A549 (cell line): ENCODE results near the gene TFF3. TPM values are rescaled to one million over a fixed set of nuclear protein-coding genes. Genes with fewer than 3 reads are reported as not detected.
A peak's percentile ranks its signal among the peaks of the same experiment; 100 is the strongest.

Experiments
- ATAC-seq, 2 experiments: fragments of 200-7000 bp in 1 of 2; fragments of >200 bp in 1 of 2; cut with Nextera tagmentation in 1 of 2; cut with Tn5 transposase in 1 of 2; 3 replicates each; pipeline versions ENCODE4 v1.8.0 to v1.9.1; 2018 to 2020; ENCODE audit warnings: mild to moderate bottlenecking in 1 of 2, moderate library complexity in 1 of 2
- CTCF ChIA-PET: fragments of 300-600 bp; sonication (Branson Sonifier 250); formaldehyde crosslinking; extraction: SDS; loops from one replicate; lab custom pipeline; 2021; ENCODE audit warnings: antibody characterized with exemption, inconsistent platforms; lab: Yijun Ruan, JAX
- POLR2A ChIA-PET: fragments of 350-600 bp; formaldehyde crosslinking; extraction: SDS; loops from one replicate; lab custom pipeline; 2021; ENCODE audit warnings: antibody characterized with exemption, inconsistent platforms; lab: Yijun Ruan, JAX
- DNase-seq, 2 experiments: peaks; one replicate each; pipeline versions ENCODE4 v3.0.0 to v3.0.0-alpha.2; 2011 to 2016; ENCODE audit warnings: low read depth in 1 of 2, low spot score in 1 of 2
- FAIRE-seq: peaks from 2 replicates; lab custom pipeline; 2011; peaks lifted over from hg19 to GRCh38; lab: Jason Lieb, UNC
- H3K27ac ChIP-seq, 2 experiments: fragments of >200 bp; sonication (Bioruptor Twin); formaldehyde crosslinking; 3 replicates each; pipeline ENCODE4 v1.5.1; 2016 to 2017
- H3K4me1 ChIP-seq: fragments of >200 bp; sonication (Bioruptor Twin); formaldehyde crosslinking; 3 replicates; pipeline ENCODE4 v1.6.1; 2016
- H3K4me2 ChIP-seq: fragments of >200 bp; sonication (Bioruptor Twin); formaldehyde crosslinking; 3 replicates; pipeline ENCODE4 v1.6.1; 2016
- H3K4me3 ChIP-seq: fragments of >200 bp; sonication (Bioruptor Twin); formaldehyde crosslinking; 3 replicates; pipeline ENCODE4 v1.5.1; 2016
- H3K9me3 ChIP-seq: fragments of >200 bp; sonication (Bioruptor Twin); formaldehyde crosslinking; 3 replicates; pipeline ENCODE4 v1.6.1; 2016
- BHLHE40 ChIP-seq: IDR thresholded peaks from 2 replicates; pipeline ENCODE4 v1.6.1; 2012; ENCODE audit warnings: low read depth, low read length, inconsistent platforms
- CBX2 ChIP-seq: fragments of 200-600 bp; sonication (generic); IDR thresholded peaks from 2 replicates; pipeline ENCODE4 v1.6.1; 2016; ENCODE audit warnings: low read depth, mild to moderate bottlenecking, borderline replicate concordance
- CHD2 ChIP-seq: fragments of 150-350 bp; IDR thresholded peaks from 2 replicates; pipeline ENCODE4 v1.6.1; 2014; ENCODE audit warnings: low read length; ENCODE audit not compliant: partially characterized antibody
- FOSB ChIP-seq: fragments of 250-450 bp; sonication (Bioruptor Pico); IDR thresholded peaks from 2 replicates; pipeline ENCODE4 v1.5.0; 2020; ENCODE audit warnings: mild to moderate bottlenecking, moderate library complexity
- FOXS1 ChIP-seq: fragments of 250-450 bp; sonication (Bioruptor Pico); IDR thresholded peaks from 2 replicates; pipeline ENCODE4 v1.5.0; 2020; ENCODE audit warnings: mild to moderate bottlenecking, moderate library complexity
- GATA3 ChIP-seq: IDR thresholded peaks from 2 replicates; pipeline ENCODE4 v1.6.1; 2012; ENCODE audit warnings: borderline replicate concordance
- HEYL ChIP-seq: fragments of 250-450 bp; sonication (Bioruptor Pico); IDR thresholded peaks from 2 replicates; pipeline ENCODE4 v1.8.0; 2021; ENCODE audit warnings: mild to moderate bottlenecking, moderate library complexity
- MYC ChIP-seq: IDR thresholded peaks from 2 replicates; pipeline ENCODE4 v1.6.1; 2012; ENCODE audit warnings: mild to moderate bottlenecking, inconsistent platforms, low read length, improper control_type of control experiment, borderline replicate concordance
- PBX3 ChIP-seq: IDR thresholded peaks from 2 replicates; pipeline ENCODE4 v1.6.1; 2012
- POLR2A ChIP-seq: IDR thresholded peaks from 2 replicates; pipeline ENCODE4 v1.6.1; 2012; ENCODE audit warnings: mild to moderate bottlenecking, low read length
- RAD21 ChIP-seq, 2 experiments: fragments of >200 bp in 1 of 2; sonication (Bioruptor Twin) in 1 of 2; formaldehyde crosslinking in 1 of 2; IDR thresholded peaks in 1 of 2; conservative IDR thresholded peaks in 1 of 2; 2 replicates in 1 of 2; 3 replicates in 1 of 2; pipeline ENCODE4 v1.6.1; 2012 to 2018; ENCODE audit warnings: inconsistent platforms in 1 of 2
- RARB ChIP-seq: fragments of 250-450 bp; sonication (Bioruptor Pico); IDR thresholded peaks from 2 replicates; pipeline ENCODE4 v1.8.0; 2021; ENCODE audit warnings: mild to moderate bottlenecking, moderate library complexity
- RNF2 ChIP-seq: fragments of 200-600 bp; sonication (generic); IDR thresholded peaks from 2 replicates; pipeline ENCODE4 v1.6.1; 2016; ENCODE audit warnings: low read depth, mild to moderate bottlenecking, antibody characterized with exemption, moderate library complexity, borderline replicate concordance
- TFCP2L1 ChIP-seq: fragments of 250-450 bp; sonication (Bioruptor Pico); IDR thresholded peaks from 2 replicates; pipeline ENCODE4 v1.5.0; 2021; ENCODE audit warnings: mild to moderate bottlenecking
- ZC3H11A ChIP-seq: fragments of 450-650 bp; IDR thresholded peaks from 2 replicates; pipeline ENCODE4 v1.6.1; 2014; ENCODE audit warnings: antibody characterized with exemption, mild to moderate bottlenecking
- ZFP36 ChIP-seq: fragments of 450-650 bp; IDR thresholded peaks from 2 replicates; pipeline ENCODE4 v1.6.1; 2014; ENCODE audit warnings: borderline replicate concordance; ENCODE audit not compliant: partially characterized antibody
- WGBS: methylation state at CpG from one replicate; pipeline ENCODE4 v1.1.6; 2017; ENCODE audit errors: missing lambda C conversion rate; 5-methylcytosine and 5-hydroxymethylcytosine counted together
- polyA plus RNA-seq, 4 experiments: library from polyadenylated mRNA; depleted of rRNA in 3 of 4; stranded (reverse); fragments of >200 nt; fragmentation: RNase III in 1 of 4; extraction: RNeasy Plus Mini Kit Qiagen cat#74134 plus additional on column Dnase treatment in 1 of 4; gene quantifications; 2 replicates in 3 of 4; 3 replicates in 1 of 4; pipeline ENCODE4 v1.2.3, GENCODE V29; 2011 to 2017
- TF ChIP-seq, protein P1 (sequence below): fragments of >200 bp; sonication (Bioruptor Twin); formaldehyde crosslinking; IDR thresholded peaks from 3 replicates; pipeline ENCODE4 v1.5.1; 2016
- TF ChIP-seq, protein P2 (sequence below): fragments of 200-600 bp; sonication (generic); IDR thresholded peaks from 2 replicates; pipeline ENCODE4 v1.6.1; 2016; ENCODE audit warnings: antibody characterized with exemption, mild to moderate bottlenecking, moderate library complexity

The TFF3 gene
- polyA plus RNA-seq, 2 of the 4 experiments (the other 2 are of a cell fraction), result 0.43 TPM; not detected in 1

- CTCF ChIA-PET, result interaction anchor here (0.6 to 3.0 kb wide), 25 partner anchors 9 to 1077 kb away, joined by 3 to 15 read pairs (median 4); partner anchors contain the start of gene UBASH3A
- DNase-seq (no peak), FAIRE-seq (no peak), ATAC-seq (peak in 1 of 2 experiments; percentile 50; a peak in 3 of 6 replicates)
- TF ChIP-seq CBX2 (no peak), GATA3 (no peak), ZC3H11A (no peak), BHLHE40 (no peak), CHD2 (no peak), FOSB (CRISPR knock-in tag) (no peak), HEYL (CRISPR knock-in tag) (no peak), PBX3 (no peak), ZFP36 (no peak), RARB (CRISPR knock-in tag) (no peak), RAD21 (conservative IDR thresholded peaks at IDR 0.05 in 1 of 2, IDR thresholded peaks at IDR 0.05 in 1 of 2) (no peak), POLR2A (no peak), FOXS1 (CRISPR knock-in tag) (no peak), TFCP2L1 (CRISPR knock-in tag) (no peak), MYC (no peak)
- H3K4me1 ChIP-seq, result no peaks in the 10 kb centered on the region
- H3K27ac ChIP-seq, result no peak overlapping the region
- no peaks in the 10 kb centered on the region for H3K9me3 ChIP-seq
- 30% methylated on average over 19 of the region's 23 CpGs for WGBS
- H3K4me2 ChIP-seq, result peak overlapping the region; percentile 33; the same call in 1 of the 3 replicates
- POLR2A ChIA-PET, result no interaction called here
- no peak overlapping the region for H3K4me3 ChIP-seq
These were observed 6.1 kb downstream of the TFF3 start for GRCh38 chr21:42308914-42309752.

DNA sequence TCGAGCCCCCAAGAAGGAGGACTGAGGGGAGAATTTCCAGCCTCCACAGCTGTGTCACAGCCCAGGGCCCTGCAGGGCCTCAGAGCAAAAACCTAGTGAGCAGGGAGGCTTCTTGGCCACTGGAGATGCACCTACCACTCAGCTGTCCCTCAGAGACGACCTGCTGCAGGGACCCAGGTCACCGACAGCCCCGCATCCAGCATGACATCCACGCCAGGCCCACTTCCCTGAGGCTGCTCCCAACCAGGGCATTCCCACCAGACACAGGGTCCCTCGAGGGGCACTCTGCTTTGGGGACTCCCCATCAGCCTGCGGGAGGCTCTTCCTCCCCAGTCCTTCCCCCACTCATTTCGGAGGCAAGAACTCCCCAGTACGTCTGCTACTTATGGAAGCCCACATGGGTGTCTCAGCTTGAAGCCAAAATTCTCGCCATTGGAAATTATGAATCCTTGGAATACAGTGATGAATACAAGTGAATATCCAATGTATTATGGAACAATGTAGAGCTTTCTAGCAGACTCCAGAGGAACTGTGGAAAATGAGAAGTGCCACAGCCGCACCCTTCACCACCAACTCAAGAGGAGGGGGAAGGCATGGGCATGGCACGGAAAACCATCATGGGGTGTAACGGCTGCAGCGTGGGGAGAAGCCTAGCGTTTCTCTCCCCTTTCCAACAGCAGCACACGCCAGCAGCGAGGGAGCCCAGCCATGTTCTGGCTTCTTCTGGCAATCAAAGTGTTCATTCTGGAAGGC is 6.9 kb downstream of the TFF3 start:
- Histone ChIP-seq H3K4me3 (no peak overlapping the region), H3K27ac (no peak overlapping the region), H3K4me2 (no peak overlapping the region), H3K9me3 (no peaks in the 10 kb centered on the region), H3K4me1 (no peaks in the 10 kb centered on the region)
- ChIA-PET POLR2A (no interaction called here), CTCF (interaction anchor here (0.6 to 3.0 kb wide), 13 partner anchors 11 to 1076 kb away, joined by 3 to 11 read pairs (median 4); partner anchors contain the start of gene UBASH3A)
- TF ChIP-seq, protein P1, sequence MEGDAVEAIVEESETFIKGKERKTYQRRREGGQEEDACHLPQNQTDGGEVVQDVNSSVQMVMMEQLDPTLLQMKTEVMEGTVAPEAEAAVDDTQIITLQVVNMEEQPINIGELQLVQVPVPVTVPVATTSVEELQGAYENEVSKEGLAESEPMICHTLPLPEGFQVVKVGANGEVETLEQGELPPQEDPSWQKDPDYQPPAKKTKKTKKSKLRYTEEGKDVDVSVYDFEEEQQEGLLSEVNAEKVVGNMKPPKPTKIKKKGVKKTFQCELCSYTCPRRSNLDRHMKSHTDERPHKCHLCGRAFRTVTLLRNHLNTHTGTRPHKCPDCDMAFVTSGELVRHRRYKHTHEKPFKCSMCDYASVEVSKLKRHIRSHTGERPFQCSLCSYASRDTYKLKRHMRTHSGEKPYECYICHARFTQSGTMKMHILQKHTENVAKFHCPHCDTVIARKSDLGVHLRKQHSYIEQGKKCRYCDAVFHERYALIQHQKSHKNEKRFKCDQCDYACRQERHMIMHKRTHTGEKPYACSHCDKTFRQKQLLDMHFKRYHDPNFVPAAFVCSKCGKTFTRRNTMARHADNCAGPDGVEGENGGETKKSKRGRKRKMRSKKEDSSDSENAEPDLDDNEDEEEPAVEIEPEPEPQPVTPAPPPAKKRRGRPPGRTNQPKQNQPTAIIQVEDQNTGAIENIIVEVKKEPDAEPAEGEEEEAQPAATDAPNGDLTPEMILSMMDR, result no peak
- TF ChIP-seq, protein P2, sequence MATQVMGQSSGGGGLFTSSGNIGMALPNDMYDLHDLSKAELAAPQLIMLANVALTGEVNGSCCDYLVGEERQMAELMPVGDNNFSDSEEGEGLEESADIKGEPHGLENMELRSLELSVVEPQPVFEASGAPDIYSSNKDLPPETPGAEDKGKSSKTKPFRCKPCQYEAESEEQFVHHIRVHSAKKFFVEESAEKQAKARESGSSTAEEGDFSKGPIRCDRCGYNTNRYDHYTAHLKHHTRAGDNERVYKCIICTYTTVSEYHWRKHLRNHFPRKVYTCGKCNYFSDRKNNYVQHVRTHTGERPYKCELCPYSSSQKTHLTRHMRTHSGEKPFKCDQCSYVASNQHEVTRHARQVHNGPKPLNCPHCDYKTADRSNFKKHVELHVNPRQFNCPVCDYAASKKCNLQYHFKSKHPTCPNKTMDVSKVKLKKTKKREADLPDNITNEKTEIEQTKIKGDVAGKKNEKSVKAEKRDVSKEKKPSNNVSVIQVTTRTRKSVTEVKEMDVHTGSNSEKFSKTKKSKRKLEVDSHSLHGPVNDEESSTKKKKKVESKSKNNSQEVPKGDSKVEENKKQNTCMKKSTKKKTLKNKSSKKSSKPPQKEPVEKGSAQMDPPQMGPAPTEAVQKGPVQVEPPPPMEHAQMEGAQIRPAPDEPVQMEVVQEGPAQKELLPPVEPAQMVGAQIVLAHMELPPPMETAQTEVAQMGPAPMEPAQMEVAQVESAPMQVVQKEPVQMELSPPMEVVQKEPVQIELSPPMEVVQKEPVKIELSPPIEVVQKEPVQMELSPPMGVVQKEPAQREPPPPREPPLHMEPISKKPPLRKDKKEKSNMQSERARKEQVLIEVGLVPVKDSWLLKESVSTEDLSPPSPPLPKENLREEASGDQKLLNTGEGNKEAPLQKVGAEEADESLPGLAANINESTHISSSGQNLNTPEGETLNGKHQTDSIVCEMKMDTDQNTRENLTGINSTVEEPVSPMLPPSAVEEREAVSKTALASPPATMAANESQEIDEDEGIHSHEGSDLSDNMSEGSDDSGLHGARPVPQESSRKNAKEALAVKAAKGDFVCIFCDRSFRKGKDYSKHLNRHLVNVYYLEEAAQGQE, result no peak
- no peak for TF ChIP-seq RNF2
- no peak for FAIRE-seq
- DNase-seq, result no peak
- 58% methylated on average over 13 of the region's 17 CpGs for WGBS
- ATAC-seq, result no peak
